Measurements from ENCODE around the gene CRISP1.
"Not testable (repeated sequence)": the region's sequence is repeated elsewhere in the genome, so short reads cannot be mapped to it uniquely, and the experiment has no call there.

Gene CRISP1

GRCh38 chr6:49906526-49906925, 40.2 kb upstream of the CRISP1 start:
- H3K4me3 ChIP-seq (ENCODE audit: low read depth, low read length) = no peak overlapping the region
- no peak for DNase-seq (ENCODE audit: low read depth)
- in situ Hi-C loops (cut with HindIII; ENCODE audit: low sequenced_read_pairs) = no loop called here
- TF ChIP-seq CTCF (IDR thresholded peaks at IDR 0.05; ENCODE audit: low read depth, low read length, missing control alignments) = no peak

- no peak for TF ChIP-seq CTCF (IDR thresholded peaks at IDR 0.05; ENCODE audit: low read depth, low read length, missing control alignments)
- DNase-seq (ENCODE audit: low read depth) = no peak
- in situ Hi-C loops (cut with HindIII; ENCODE audit: low sequenced_read_pairs) = no loop called here
- no peak overlapping the region for H3K4me3 ChIP-seq (ENCODE audit: low read depth, low read length)
Measured at GRCh38 chr6:49905296-49905695, 39.0 kb upstream of the CRISP1 start.

GRCh38 chr6:49902856-49903255, 36.5 kb upstream of the CRISP1 start:
- no peak overlapping the region for H3K4me3 ChIP-seq (ENCODE audit: low read depth, low read length)
- DNase-seq (ENCODE audit: low read depth) = no peak
- TF ChIP-seq CTCF (IDR thresholded peaks at IDR 0.05; ENCODE audit: low read depth, low read length, missing control alignments) = no peak
- in situ Hi-C loops (cut with HindIII; ENCODE audit: low sequenced_read_pairs) = no loop called here

GRCh38 chr6:49898904-49899566, 32.7 kb upstream of the CRISP1 start:
- DNase-seq (ENCODE audit: low read depth) = no peak
- in situ Hi-C loops (cut with HindIII; ENCODE audit: low sequenced_read_pairs) = no loop called here
- no peak for TF ChIP-seq CTCF (IDR thresholded peaks at IDR 0.05; ENCODE audit: low read depth, low read length, missing control alignments)
- H3K4me3 ChIP-seq (ENCODE audit: low read depth, low read length) = no peak overlapping the region

GRCh38 chr6:49895553-49895952, 29.2 kb upstream of the CRISP1 start:
- DNase-seq (ENCODE audit: low read depth); in situ Hi-C loops (cut with HindIII; ENCODE audit: low sequenced_read_pairs); H3K4me3 ChIP-seq (ENCODE audit: low read depth, low read length): not testable (repeated sequence)

- H3K4me3 ChIP-seq (ENCODE audit: low read depth, low read length) = no peak overlapping the region
- no peak for DNase-seq (ENCODE audit: low read depth)
- no peak for TF ChIP-seq CTCF (IDR thresholded peaks at IDR 0.05; ENCODE audit: low read depth, low read length, missing control alignments)
- in situ Hi-C loops (cut with HindIII; ENCODE audit: low sequenced_read_pairs) = no loop called here
Measured at GRCh38 chr6:49892280-49892679, 25.9 kb upstream of the CRISP1 start.

GRCh38 chr6:49890988-49891387, 24.7 kb upstream of the CRISP1 start:
- no peak for TF ChIP-seq CTCF (IDR thresholded peaks at IDR 0.05; ENCODE audit: low read depth, low read length, missing control alignments)
- H3K4me3 ChIP-seq (ENCODE audit: low read depth, low read length) = no peak overlapping the region
- DNase-seq (ENCODE audit: low read depth) = no peak
- in situ Hi-C loops (cut with HindIII; ENCODE audit: low sequenced_read_pairs) = no loop called here
